HS-27A (cell line): ENCODE data around the gene ZNF256.

Source experiments
- DNase-seq: peaks from one replicate; pipeline ENCODE4 v3.0.0-alpha.2; 2012; ENCODE audit warnings: low read depth, missing footprints

The ZNF256 gene

GRCh38 chr19:57947419-57948134 is at the start of gene ZNF256:
TSS of gene ZNF256 (minus strand) at chr19:57947706. CDS start at chr19:57947474, 232 bp downstream.
- peak; percentile 30 for DNase-seq

GRCh38 chr19:57992841-57993240 is 45.3 kb upstream of the ZNF256 start:
- DNase-seq = no peak

GRCh38 chr19:57978586-57979289 is 31.2 kb upstream of the ZNF256 start:
- no peak for DNase-seq

GRCh38 chr19:57974434-57974833 is 26.9 kb upstream of the ZNF256 start, which contains the start of gene C19orf18:
TSS of gene C19orf18 (minus strand) at chr19:57974534. CDS start at chr19:57974432, 102 bp downstream.
- no peak for DNase-seq

- DNase-seq = no peak
These were observed 17.3 kb upstream of the ZNF256 start for GRCh38 chr19:57964761-57965160.

- no peak for DNase-seq
These were observed 14.3 kb upstream of the ZNF256 start for GRCh38 chr19:57961785-57962184.

- DNase-seq = no peak
These were observed 7.5 kb upstream of the ZNF256 start for GRCh38 chr19:57954996-57955395.

- DNase-seq = no peak
These were observed 2.2 kb upstream of the ZNF256 start for GRCh38 chr19:57949702-57950101.

- DNase-seq = no peak
These were observed 1.8 kb upstream of the ZNF256 start for GRCh38 chr19:57949296-57949695.

GRCh38 chr19:57947088-57947418 is 453 bp downstream of the ZNF256 start:
- no peak for DNase-seq

- DNase-seq = no peak
These were observed 1.2 kb downstream of the ZNF256 start for GRCh38 chr19:57946316-57946715.

- DNase-seq = no peak
These were observed 5.9 kb downstream of the ZNF256 start for GRCh38 chr19:57941593-57941992.

GRCh38 chr19:57935731-57936130 is 11.8 kb downstream of the ZNF256 start:
- DNase-seq = no peak

GRCh38 chr19:57934820-57935665 is 12.5 kb downstream of the ZNF256 start, which contains the start of gene ZNF418:
TSS of gene ZNF418 (minus strand) at chr19:57935402. CDS start at chr19:57933822, 1,580 bp downstream.
- DNase-seq = no peak

- DNase-seq = no peak
These were observed 19.9 kb downstream of the ZNF256 start for GRCh38 chr19:57927587-57927986.

GRCh38 chr19:57916168-57916995 is 31.1 kb downstream of the ZNF256 start, which contains the start of gene ZNF417:
TSS of gene ZNF417 (minus strand) at chr19:57916592. CDS start at chr19:57916411, 181 bp downstream.
- DNase-seq = peak; percentile 95

- no peak for DNase-seq
These were observed 33.0 kb downstream of the ZNF256 start for GRCh38 chr19:57914531-57914930.

GRCh38 chr19:57907394-57907793 is 40.1 kb downstream of the ZNF256 start:
- DNase-seq = no peak

GRCh38 chr19:57905258-57905657 is 42.2 kb downstream of the ZNF256 start:
- DNase-seq = no peak

- DNase-seq = no peak
These were observed 43.8 kb downstream of the ZNF256 start for GRCh38 chr19:57903618-57904184.

- no peak for DNase-seq
These were observed 47.2 kb downstream of the ZNF256 start for GRCh38 chr19:57900311-57900710.
